GM12878 (cell line): ENCODE data around the gene ZC3H12D.

Source experiments
- ATF7 ChIP-seq: fragments of 450-650 bp; IDR thresholded peaks from 2 replicates; pipeline ENCODE4 v1.6.1; 2016; ENCODE audit warnings: low read depth, mild to moderate bottlenecking
- CBX3 ChIP-seq: fragments of 200-600 bp; sonication (generic); IDR thresholded peaks from 2 replicates; pipeline ENCODE4 v1.6.1; 2016; ENCODE audit warnings: low read depth, borderline replicate concordance
- CTCF ChIP-seq, 3 experiments: IDR thresholded peaks in 2 of 3; conservative IDR thresholded peaks in 1 of 3; 2 replicates each; pipeline ENCODE4 v1.5.1; 2011; ENCODE audit warnings: low read depth in 3 of 3, low read length in 3 of 3, mild to moderate bottlenecking in 3 of 3, control low read depth in 2 of 3, moderate library complexity in 2 of 3, inconsistent platforms in 1 of 3, mixed read lengths in 1 of 3; ENCODE audit not compliant: control insufficient read depth in 2 of 3, insufficient read depth in 1 of 3; ENCODE audit errors: extremely low read depth in 1 of 3
- GABPA ChIP-seq: IDR thresholded peaks from 2 replicates; pipeline ENCODE4 v1.6.1; 2014; ENCODE audit warnings: antibody characterized with exemption, low read depth, mild to moderate bottlenecking, inconsistent platforms
- IRF5 ChIP-seq: fragments of 450-650 bp; IDR thresholded peaks from 2 replicates; pipeline ENCODE4 v1.6.1; 2017; ENCODE audit warnings: borderline replicate concordance
- MAX ChIP-seq: IDR thresholded peaks from 2 replicates; pipeline ENCODE4 v1.6.1; 2012; ENCODE audit warnings: low read depth, low read length, improper control_type of control experiment
- PBX3 ChIP-seq: IDR thresholded peaks from 2 replicates; pipeline ENCODE4 v1.6.1; 2011; ENCODE audit warnings: mild to moderate bottlenecking, low read depth, low read length, moderate library complexity; ENCODE audit not compliant: insufficient replicate concordance
- POLR2A ChIP-seq: IDR thresholded peaks from 2 replicates; pipeline ENCODE4 v1.6.1; 2011; ENCODE audit warnings: low read depth, mild to moderate bottlenecking, low read length
- REST ChIP-seq: IDR thresholded peaks from 2 replicates; pipeline ENCODE4 v1.6.1; 2012; ENCODE audit warnings: mild to moderate bottlenecking, low read depth, low read length
- SP1 ChIP-seq: IDR thresholded peaks from one replicate; pipeline ENCODE4 v1.6.1; 2011; ENCODE audit warnings: low read depth, low read length
- STAT3 ChIP-seq: IDR thresholded peaks from 2 replicates; pipeline ENCODE4 v1.6.1; 2011; ENCODE audit warnings: low read depth, low read length, improper control_type of control experiment
- USF2 ChIP-seq: IDR thresholded peaks from 2 replicates; pipeline ENCODE4 v1.6.1; 2011; ENCODE audit warnings: low read depth, low read length, improper control_type of control experiment, borderline replicate concordance

- TF ChIP-seq POLR2A (no peak), REST (no peak), USF2 (no peak), CTCF (IDR thresholded peaks at IDR 0.05 in 2 of 3, conservative IDR thresholded peaks at IDR 0.05 in 1 of 3; ENCODE audit: control insufficient read depth in 2 of 3, extremely low read depth in 1 of 3, insufficient read depth in 1 of 3, low read depth in 3 of 3, low read length in 3 of 3) (no peak), MAX (no peak), CBX3 (no peak), PBX3 (no peak), STAT3 (no peak), GABPA (no peak), ATF7 (no peak), SP1 (no peak), IRF5 (no peak)
These were observed 6.0 kb downstream of the ZC3H12D start for GRCh38 chr6:149478631-149479314.
